ENCODE measurements around the gene IFNGR1.
"Not testable (repeated sequence)": the region's sequence is repeated elsewhere in the genome, so short reads cannot be mapped to it uniquely, and the experiment has no call there.

Gene IFNGR1

DNA sequence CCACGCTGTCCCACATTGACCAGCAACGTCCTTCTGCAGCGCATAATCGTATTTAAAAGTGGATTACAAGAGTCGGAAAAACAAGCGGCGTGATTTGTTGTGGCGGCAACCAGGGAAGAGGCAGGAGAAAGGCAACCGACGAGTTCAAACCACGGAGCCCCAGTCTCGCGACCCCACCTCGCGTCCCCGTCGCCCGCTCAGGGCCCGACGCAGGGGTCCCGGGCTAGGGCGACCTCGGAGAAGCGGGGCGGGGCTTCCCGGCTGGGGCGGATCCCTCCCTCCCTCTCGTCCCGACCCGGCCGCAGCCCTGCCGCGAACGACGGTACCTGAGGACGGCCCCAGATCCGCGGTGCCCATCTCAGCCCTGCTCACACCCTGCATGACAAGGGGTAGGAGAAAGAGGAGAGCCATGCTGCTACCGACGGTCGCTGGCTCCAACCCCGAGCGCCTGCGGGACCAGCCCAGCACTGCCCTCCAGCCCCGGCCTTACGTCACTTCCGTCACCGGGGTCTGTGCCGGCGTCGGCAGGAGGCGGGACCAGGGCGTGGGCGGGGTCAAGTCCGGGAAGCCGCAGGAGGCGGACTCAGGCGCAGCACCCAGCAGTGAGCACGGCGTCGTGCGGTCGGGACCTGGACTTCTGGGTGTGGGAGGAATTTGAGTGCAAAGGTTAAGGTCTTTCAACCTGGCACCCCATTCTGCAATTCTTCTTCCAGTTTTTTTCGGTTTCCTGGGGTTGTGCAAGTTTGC lies at the start of gene IFNGR1:
Gene IFNGR1, minus strand, starts transcription at position 469 of the 747 bp plus-strand sequence. Its CDS starts 58 bp downstream, at position 411.
- DNase-seq (ENCODE audit: low read depth): peak; percentile 96

DNA sequence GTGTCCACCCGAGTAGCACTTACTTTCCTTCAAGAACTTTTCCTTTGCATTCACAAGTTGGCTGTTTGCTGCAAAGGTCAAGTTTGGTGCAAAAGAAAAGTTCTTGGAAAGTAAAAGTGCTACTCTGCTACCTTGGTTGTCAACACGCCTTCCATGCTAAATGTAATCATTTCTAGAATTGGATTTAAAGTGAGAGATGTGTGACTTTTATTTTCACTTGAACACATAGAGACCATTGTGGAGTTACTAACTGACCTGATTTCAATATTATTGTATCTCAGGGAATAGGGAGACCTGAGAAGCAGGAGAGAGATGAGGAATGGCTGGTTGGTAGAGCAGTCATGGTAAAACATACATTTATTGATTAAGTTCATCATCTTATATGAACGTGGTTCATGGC lies 49.7 kb upstream of the IFNGR1 start:
- no peak for DNase-seq (ENCODE audit: low read depth)

DNA sequence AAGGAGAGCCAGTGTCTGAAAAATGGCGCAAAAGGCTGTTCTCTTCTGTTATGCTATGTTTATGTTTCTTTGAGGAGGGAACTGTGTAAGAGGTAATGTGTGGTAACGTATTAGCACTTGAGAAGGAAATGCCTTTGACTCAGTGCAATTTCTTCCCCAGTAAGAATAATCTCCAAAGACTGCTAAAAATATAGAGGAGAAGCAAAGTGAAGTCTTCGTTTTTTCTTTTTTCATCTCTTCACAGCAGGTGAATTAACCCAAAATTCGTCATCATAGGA lies 47.1 kb upstream of the IFNGR1 start:
- no peak for DNase-seq (ENCODE audit: low read depth)

DNA sequence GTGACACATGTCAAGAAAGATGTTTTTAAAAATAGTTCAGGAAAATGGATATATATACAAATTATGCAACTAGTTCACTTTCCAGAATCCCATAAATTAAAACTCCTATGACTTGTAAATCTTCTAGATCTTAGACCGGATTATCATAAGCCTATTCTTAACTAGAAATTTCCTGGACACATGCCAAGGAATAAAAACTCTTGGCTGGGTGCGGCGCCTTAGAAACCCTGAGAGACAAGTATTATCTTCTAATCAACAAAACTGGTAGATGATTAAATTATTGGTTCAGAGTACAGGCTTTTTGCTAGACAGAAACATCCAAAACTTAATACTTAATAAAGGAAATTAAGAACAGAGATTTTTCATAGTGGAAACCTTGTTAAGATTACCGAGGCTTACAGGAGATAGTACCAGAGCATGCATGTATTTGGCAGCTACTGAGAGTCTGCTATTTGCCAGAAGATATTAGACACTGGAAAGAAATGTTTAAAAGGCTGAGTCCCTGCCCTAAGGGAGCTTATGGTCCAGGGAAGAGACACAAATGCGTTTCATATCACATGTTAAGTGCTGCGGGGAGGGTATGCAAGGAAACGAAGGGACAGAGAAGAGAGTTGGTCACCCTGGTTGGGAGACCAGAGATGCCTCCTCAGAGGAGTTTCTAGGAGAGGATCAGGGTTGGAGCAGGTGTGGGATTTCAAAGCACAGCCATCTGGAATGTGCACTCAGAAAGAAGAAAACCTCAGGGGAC lies 46.5 kb upstream of the IFNGR1 start:
- no peak for DNase-seq (ENCODE audit: low read depth)

DNA sequence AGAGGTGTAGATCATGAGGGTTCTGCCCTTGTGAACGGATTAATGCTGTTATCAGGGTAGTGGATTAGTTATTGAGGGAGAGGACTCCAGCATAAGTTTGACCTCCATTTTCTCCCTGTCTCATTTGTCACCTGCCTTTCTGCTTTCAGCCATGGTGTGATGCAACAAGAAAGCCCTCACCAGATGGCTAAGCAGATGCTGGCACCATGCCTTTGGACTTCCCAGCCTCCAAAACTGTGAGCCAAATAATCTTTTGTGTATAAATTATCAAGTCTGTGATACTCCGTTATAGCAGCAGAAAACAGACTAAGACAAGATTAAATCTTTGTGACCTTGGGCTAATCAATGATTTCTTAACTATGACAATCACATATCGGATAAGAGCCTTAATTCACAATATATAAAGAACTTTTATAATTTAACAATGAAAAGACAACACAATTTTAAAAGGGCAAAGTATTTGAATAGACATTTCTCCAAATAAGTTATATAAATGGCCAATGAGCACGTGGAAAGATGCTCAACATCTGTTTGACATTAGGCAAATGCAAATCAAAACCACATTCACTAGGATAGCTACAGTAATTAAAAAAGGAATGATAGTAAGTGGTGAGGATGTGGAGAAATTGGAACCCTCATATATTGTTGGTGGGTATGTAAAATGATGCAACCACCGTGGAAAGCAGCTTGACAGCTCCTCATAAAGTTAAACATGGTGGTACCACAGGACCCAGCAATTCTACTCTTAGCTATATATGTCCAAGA lies 45.3 kb upstream of the IFNGR1 start:
- no peak for DNase-seq (ENCODE audit: low read depth)

DNA sequence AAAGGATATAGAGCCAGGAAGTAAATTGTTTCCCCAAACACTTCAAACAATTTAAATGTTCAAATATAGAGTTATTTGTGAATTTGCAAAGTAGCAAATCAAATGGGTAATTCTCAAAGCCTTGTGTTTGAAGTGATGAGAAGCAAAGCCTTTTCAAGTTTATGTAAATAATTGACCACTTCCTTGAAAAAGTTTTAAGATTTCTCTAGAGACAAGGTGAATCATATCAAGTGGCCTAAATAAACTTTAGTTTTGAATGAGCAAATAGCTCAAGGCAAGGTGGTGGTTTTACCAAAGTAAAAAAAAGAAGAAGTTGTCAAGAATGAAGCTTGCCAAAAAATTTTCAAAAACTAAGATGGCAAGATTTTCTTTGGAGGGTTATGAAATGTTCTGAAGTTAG lies 42.6 kb upstream of the IFNGR1 start:
- DNase-seq (ENCODE audit: low read depth): no peak

DNA sequence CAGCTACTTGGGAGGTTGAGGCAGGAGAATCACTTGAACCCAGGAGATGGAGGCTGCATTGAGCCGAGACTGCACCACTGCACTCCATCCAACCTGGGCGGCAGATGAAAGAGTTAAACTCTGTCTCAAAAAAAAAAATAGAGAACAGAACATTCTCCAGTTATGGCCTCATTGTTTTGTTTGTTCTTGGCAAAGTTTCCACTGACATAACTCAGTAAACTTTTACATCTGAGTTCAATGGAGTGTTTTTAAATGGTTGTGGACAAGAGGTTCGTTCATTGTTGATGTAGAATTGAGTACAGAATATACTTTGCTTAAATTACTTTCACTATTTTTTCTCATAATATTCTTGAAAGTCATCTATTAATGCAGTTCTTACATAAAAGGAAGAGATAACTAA lies 42.2 kb upstream of the IFNGR1 start:
- DNase-seq (ENCODE audit: low read depth): no peak

DNA sequence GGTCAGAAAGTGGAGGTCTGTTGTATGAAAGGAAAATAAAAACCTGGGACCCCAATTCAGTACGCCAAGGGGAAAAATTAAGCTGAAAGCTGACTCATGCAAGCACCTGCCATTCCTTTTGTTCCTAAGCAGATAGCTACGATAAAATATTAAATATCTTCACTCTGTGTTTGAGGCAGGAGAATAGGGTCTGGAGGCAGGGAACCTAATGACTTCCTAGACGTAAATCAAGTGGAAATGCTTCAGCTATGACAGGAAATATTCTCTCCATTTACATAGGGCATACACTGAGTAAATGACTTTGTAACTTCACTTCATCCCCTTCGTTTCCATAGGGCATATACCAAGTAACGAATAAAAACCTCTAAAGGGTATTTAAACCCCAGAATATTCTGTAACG lies 41.0 kb upstream of the IFNGR1 start:
- DNase-seq (ENCODE audit: low read depth): no peak

DNA sequence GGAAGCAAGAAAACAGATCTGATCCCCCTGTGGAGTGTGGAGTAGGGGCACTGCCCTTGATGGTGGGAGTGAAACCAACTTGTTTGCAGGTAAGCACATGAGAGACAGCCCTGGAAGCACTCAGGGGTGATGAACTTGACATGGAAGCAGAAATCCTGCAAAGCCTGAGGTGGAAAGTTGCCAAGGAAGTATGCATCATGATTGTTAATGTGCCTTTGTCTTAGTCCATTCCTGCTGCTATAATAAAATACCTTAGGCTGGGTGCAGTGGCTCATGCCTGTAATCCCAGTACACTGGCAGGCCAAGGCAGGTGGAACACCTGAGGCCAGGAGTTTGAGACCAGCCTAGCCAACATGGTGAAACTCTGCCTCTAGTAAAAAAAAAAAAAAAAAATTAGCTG lies 40.2 kb upstream of the IFNGR1 start:
- no peak for DNase-seq (ENCODE audit: low read depth)

GRCh38 chr6:137258170-137258569 lies 39.0 kb upstream of the IFNGR1 start:
- no peak for DNase-seq (ENCODE audit: low read depth)

GRCh38 chr6:137256350-137257103 lies 37.3 kb upstream of the IFNGR1 start:
- DNase-seq (ENCODE audit: low read depth): no peak

DNA sequence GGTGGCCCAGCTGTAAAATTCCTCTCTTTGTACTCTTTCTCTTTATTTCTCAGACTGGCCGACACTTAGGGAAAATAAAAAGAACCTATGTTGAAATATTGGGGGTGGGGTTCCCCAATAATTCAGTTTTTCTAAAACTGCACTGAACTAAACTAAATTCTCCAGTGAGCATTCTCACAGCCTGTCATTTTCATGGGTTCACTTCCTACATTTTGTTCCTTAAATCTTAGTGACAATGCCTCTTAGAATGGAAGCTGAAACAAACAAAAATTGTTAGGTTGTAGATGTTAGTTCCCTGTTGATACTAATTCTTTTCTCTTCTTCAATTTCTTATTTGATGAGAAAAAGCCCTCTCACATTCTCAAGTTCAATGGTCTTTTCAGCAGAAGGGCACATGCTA lies 35.8 kb upstream of the IFNGR1 start:
- no peak for DNase-seq (ENCODE audit: low read depth)

DNA sequence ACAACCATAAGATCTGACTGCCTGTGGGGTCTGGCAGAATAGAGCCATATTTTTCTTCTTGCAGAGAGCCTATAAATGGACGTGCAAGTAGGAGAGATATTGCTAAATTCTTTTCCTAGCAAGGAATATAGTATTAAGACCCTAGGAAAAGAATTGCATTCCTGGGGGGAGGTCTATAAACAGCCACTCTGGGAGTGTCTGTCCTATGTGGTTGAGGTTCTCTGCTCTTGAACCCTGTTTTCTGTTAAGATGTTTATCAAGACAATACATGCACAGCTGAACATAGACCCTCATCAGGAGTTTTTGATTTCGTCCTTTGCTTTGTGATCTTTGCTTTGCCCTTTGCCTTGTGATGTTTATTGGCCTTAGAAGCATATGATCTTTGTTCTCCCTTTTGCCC lies 35.2 kb upstream of the IFNGR1 start:
- DNase-seq (ENCODE audit: low read depth): not testable (repeated sequence)

GRCh38 chr6:137248702-137249101 lies 29.5 kb upstream of the IFNGR1 start:
- DNase-seq (ENCODE audit: low read depth): no peak

GRCh38 chr6:137247724-137248123 lies 28.5 kb upstream of the IFNGR1 start:
- DNase-seq (ENCODE audit: low read depth): no peak

GRCh38 chr6:137246791-137247202 lies 27.6 kb upstream of the IFNGR1 start:
- no peak for DNase-seq (ENCODE audit: low read depth)

DNA sequence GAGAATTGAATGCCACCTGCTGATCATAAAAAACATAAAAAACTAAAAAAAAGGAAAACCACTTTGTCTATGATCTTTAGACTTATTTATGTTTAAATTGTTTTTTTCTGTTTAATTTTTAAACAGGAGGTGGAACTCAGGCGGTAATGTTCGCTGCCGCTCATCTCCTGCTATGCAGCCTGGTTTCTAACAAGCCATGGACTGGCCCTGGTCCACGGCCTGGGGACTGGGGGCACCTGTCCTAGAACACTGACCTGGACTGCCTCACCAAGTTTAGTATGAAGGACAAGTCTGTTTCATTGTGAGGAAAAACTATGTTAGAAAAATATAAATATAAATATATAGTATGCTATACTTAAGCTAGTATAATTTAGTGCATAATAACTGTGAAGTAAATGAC lies 27.0 kb upstream of the IFNGR1 start:
- DNase-seq (ENCODE audit: low read depth): no peak

GRCh38 chr6:137241481-137242038 lies 22.4 kb upstream of the IFNGR1 start:
- no peak for DNase-seq (ENCODE audit: low read depth)

GRCh38 chr6:137240168-137240567 lies 21.0 kb upstream of the IFNGR1 start:
- no peak for DNase-seq (ENCODE audit: low read depth)

DNA sequence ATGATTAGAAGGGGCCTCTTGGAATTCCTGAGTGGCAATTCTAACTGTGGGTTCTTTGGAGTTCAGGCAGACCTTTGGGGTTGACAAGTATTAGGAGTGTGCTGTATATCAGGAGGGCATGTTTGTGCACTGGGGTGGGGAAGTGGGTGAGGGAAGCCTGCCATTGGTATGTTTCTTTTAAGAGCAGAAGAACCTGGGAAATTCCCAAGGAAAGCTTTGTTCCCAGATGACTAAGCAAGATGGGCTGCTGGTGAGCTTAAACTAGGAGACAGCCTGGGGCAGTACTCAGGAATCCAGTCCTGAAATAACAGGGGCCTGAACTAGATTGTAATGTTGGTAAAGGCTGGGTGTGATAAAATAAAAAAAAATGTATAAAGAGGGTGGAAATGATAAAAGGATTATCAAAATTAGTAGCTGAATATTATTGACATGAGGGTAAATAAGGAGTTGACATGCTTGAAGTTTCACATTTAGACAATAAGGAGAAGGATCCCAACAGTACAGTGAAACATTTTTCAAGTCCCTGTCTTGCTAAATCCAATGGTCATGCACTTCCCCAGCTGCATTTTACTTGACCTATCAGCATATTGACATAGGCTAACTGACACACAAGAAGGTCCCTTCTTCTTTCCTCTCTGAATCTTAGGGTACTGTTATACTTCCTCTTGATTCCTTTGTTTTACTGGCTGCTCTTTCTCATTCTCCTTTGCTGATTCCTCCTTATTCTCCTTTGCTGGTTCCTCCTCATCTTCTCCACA lies 18.4 kb upstream of the IFNGR1 start:
- DNase-seq (ENCODE audit: low read depth): no peak
